ENCODE measurements around the gene FKBP14. TPM values are rescaled to one million over a fixed set of nuclear protein-coding genes. Genes with fewer than 3 reads are reported as not detected.

Gene FKBP14
- total RNA-seq (2021), result 10.1 and 11.5 TPM in 2 replicates
- long read RNA-seq, full-length matches to known transcripts, result 37 of 37 reads
- long read RNA-seq, partial matches to known transcripts, result 0 of 37 reads
- long read RNA-seq, other reads (novel, unspliced or antisense), result 0 of 37 reads

- Histone ChIP-seq H3K18ac (ENCODE audit: insufficient read length, low read depth, low read length) (no peak within 1 kb of the TSS), H4K20me1 (ENCODE audit: control insufficient read depth, insufficient read depth, insufficient read length) (no peaks in the 10 kb centered on the region), H3K9me3 (ENCODE audit: control insufficient read depth, low read depth, low read length) (no peaks in the 10 kb centered on the region), H3K4me2 (ENCODE audit: insufficient read depth, insufficient read length, low read length) (peak within 1 kb of the TSS; percentile 93), H3K56ac (ENCODE audit: insufficient read length, low read depth, low read length) (no peak within 1 kb of the TSS), H3K4me1 (ENCODE audit: insufficient read depth, low read length) (peaks cover 3% of the 10 kb centered on the region; the same call in 1 of the 2 replicates), H2AFZ (ENCODE audit: low read length) (peak within 1 kb of the TSS; percentile 96), H2BK15ac (ENCODE audit: low read depth, low read length) (no peak within 1 kb of the TSS), H3K27ac (ENCODE audit: insufficient read length, low read depth, low read length) (no peak within 1 kb of the TSS), H3K27me3 (ENCODE audit: insufficient read depth, low read length) (no peaks in the 10 kb centered on the region), H4K5ac (ENCODE audit: insufficient read length, low read depth, low read length) (no peak within 1 kb of the TSS), H3K79me1 (ENCODE audit: insufficient read depth, low read depth, low read length, poor library complexity, severe bottlenecking) (peaks cover 7% of the 10 kb centered on the region), H4K8ac (replicated peaks; ENCODE audit: insufficient read length, low read depth, low read length) (no peak within 1 kb of the TSS), H2AK5ac (ENCODE audit: insufficient read length, low read length) (no peak within 1 kb of the TSS), H2BK120ac (ENCODE audit: low read depth, low read length, poor library complexity, severe bottlenecking) (no peak within 1 kb of the TSS), H3T11ph (ENCODE audit: low read length) (no peak within 1 kb of the TSS), H2BK12ac (ENCODE audit: insufficient read length, low read depth, low read length) (no peak within 1 kb of the TSS), H3K23me2 (ENCODE audit: insufficient read length, low read depth, low read length, poor library complexity, severe bottlenecking) (peaks cover 10% of the 10 kb centered on the region), H4K91ac (ENCODE audit: insufficient read length, low read depth, low read length) (no peak within 1 kb of the TSS), H3K23ac (ENCODE audit: insufficient read length, low read depth, low read length) (no peak within 1 kb of the TSS), H2BK20ac (ENCODE audit: low read depth, low read length, poor library complexity, severe bottlenecking) (no peak within 1 kb of the TSS), H3K79me2 (ENCODE audit: insufficient read depth, low read length) (peaks cover 22% of the 10 kb centered on the region; the same call in 1 of the 2 replicates), H3K4ac (ENCODE audit: low read depth, low read length) (no peak within 1 kb of the TSS), H3K9ac (ENCODE audit: extremely low read depth, insufficient read length, low read length) (peak within 1 kb of the TSS; percentile 85), H2BK5ac (ENCODE audit: insufficient read length, low read length) (no peak within 1 kb of the TSS), H3K14ac (ENCODE audit: insufficient read depth, low read length) (no peak within 1 kb of the TSS; the same call in 1 of the 2 replicates)
- peaks cover 25 to 27% of the 10 kb centered on the region in 2 experiments for H3K4me1 Mint-ChIP-seq
- no peak within 1 kb of the TSS; a peak in 3 of 5 replicates for H3K4me3 Mint-ChIP-seq
- no peaks in the 10 kb centered on the region for H3K27me3 Mint-ChIP-seq (ENCODE audit: low read depth)
- peak within 1 kb of the TSS; percentile 68 to 92 (median 89); a peak in 6 of 7 replicates for H3K27ac Mint-ChIP-seq
- no peak for TF ChIP-seq CTCF (conservative IDR thresholded peaks at IDR 0.05)
- peak; percentile 99 for DNase-seq
- peaks cover 6 to 7% (median 6%) of the 10 kb centered on the region in 3 experiments; a peak in 6 of 7 replicates for H3K36me3 Mint-ChIP-seq (ENCODE audit: insufficient read depth in 1 of 3, low read depth in 3 of 3)
- no peaks in the 10 kb centered on the region for H3K9me3 Mint-ChIP-seq
- no CpG with 5 or more reads among the region's 35 CpGs for WGBS (ENCODE audit: extremely low coverage, insufficient read length, low lambda C conversion rate)
Measured at GRCh38 chr7:30026229-30027064, at the start of gene FKBP14. FKBP14 (minus strand) TSS chr7:30026702; CDS start chr7:30026508, 194 bp downstream.

Data from H9 (cell line).